Measurements from ENCODE around the gene DPP4.

DNA sequence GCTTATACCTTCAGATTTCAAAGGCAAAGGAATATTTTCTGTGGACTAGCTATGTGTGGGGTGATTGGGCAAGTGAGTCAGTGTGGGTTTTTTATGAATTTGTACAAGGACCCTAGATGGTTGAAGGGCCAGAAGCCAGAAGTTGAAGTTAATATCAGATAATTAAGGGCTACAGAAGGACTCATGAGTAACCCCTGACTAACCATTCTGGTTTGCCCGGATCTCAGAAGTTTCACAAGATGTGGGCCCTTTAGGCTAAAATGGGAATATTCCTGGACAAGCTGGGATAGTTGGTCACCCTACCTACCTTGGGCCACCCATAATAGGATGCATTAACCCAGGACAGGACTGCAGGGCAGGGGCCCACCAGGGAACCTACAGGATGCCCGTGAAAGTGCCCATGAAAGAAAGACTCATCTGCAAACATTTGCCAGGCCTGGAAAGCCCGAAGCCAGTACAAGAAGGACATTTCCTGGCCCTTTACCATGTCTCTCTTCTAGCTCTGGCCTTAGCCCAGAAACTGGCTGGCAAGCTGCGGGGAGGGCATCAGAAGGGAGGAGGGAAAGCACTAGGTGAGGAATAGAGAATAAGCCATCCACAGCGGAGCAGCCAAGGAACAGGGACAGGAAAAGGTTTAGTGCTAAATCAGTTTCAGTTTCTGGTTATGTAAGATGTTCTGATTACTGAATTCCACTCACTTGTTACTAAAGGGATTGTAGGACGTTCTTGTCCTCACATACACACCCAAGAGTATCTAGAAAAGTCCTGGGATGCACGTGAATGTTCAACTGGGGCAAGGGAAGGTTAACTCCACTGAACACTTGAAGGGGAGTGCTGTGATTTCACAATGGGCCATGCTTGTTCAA lies 44.4 kb upstream of the DPP4 start:
- TF ChIP-seq YY1 (IDR thresholded peaks at IDR 0.05; ENCODE audit: insufficient read depth, insufficient read length), result no peak
- no peak for TF ChIP-seq ZNF274 (IDR thresholded peaks at IDR 0.05; ENCODE audit: low read depth, low read length)
- TF ChIP-seq SUZ12 (IDR thresholded peaks at IDR 0.05; ENCODE audit: extremely low read depth, insufficient read depth, insufficient read length), result no peak
